Coronary artery (tissue), 2 donors: ENCODE measurements around the gene PROSER3.

ENCODE experiments used
- DNase-seq: peaks from one replicate; pipeline ENCODE4 v3.0.0-alpha.2; 2017; ENCODE audit warnings: low spot score
- H3K27ac ChIP-seq, 2 donors: fragments of 200-600 bp; sonication (generic); one replicate each; pipeline ENCODE4 v1.5.1; 2016 to 2019
- H3K4me3 ChIP-seq: fragments of 200-600 bp; sonication (generic); 2 replicates; pipeline ENCODE4 v1.5.1; 2016; ENCODE audit warnings: mild to moderate bottlenecking, moderate library complexity
- TF ChIP-seq, protein P1 (sequence below): fragments of 200-600 bp; sonication (generic); IDR thresholded peaks from one replicate; pipeline ENCODE4 v1.5.1; 2019; ENCODE audit warnings: antibody characterized with exemption

The PROSER3 gene

GRCh38 chr19:35745328-35746086, 12.5 kb upstream of the PROSER3 start, which contains the start of the genes PSENEN and U2AF1L4:
Gene PSENEN, plus strand, starts transcription at chr19:35745651. Its CDS starts 280 bp downstream, at chr19:35745931.
Gene U2AF1L4, minus strand, starts transcription at chr19:35745418. Its CDS starts 27 bp downstream, at chr19:35745391.
- peak within 1 kb of the TSS; percentile 87 for H3K4me3 ChIP-seq
- TF ChIP-seq, protein P1, sequence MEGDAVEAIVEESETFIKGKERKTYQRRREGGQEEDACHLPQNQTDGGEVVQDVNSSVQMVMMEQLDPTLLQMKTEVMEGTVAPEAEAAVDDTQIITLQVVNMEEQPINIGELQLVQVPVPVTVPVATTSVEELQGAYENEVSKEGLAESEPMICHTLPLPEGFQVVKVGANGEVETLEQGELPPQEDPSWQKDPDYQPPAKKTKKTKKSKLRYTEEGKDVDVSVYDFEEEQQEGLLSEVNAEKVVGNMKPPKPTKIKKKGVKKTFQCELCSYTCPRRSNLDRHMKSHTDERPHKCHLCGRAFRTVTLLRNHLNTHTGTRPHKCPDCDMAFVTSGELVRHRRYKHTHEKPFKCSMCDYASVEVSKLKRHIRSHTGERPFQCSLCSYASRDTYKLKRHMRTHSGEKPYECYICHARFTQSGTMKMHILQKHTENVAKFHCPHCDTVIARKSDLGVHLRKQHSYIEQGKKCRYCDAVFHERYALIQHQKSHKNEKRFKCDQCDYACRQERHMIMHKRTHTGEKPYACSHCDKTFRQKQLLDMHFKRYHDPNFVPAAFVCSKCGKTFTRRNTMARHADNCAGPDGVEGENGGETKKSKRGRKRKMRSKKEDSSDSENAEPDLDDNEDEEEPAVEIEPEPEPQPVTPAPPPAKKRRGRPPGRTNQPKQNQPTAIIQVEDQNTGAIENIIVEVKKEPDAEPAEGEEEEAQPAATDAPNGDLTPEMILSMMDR = no peak
- DNase-seq = peak; percentile 98
- peak within 1 kb of the TSS; percentile 99 to 100 for H3K27ac ChIP-seq

DNA sequence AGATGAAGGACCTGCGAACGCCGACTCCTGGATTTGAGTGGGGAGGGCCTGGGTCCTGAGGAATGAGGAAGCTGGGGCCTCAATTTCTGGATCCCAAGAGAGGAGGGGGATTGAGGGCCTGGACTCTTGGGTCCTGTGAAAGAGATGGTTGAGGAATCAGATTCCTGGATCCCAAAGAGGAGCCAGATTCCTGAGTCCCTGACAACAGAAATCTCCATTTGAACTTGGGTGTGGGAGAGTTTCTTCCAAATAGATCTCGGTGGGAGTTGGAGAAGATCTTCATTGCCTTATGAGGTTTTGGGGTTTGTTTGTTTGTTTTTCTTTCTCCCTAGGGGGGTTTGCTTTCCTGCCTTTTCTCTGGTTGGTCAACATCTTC, 11.9 kb upstream of the PROSER3 start:
- H3K4me3 ChIP-seq = peak overlapping the region; percentile 87
- TF ChIP-seq, protein P1 = no peak
- DNase-seq = no peak
- H3K27ac ChIP-seq = peak overlapping the region; percentile 84 to 100

- TF ChIP-seq, protein P1 = no peak
- DNase-seq = no peak
- Histone ChIP-seq H3K4me3 (peak overlapping the region; percentile 87), H3K27ac (peak overlapping the region in 1 of 2 donors; percentile 5)
These were observed 11.4 kb upstream of the PROSER3 start for GRCh38 chr19:35746531-35746930.

GRCh38 chr19:35748106-35749020, 9.6 kb upstream of the PROSER3 start, which contains the start of gene LIN37:
Gene LIN37, plus strand, starts transcription at chr19:35748576. Its CDS starts 149 bp downstream, at chr19:35748725.
- peak within 1 kb of the TSS; percentile 90 for H3K4me3 ChIP-seq
- peak; percentile 100 for DNase-seq
- H3K27ac ChIP-seq = peak within 1 kb of the TSS; percentile 82 to 88
- TF ChIP-seq, protein P1 = no peak

DNA sequence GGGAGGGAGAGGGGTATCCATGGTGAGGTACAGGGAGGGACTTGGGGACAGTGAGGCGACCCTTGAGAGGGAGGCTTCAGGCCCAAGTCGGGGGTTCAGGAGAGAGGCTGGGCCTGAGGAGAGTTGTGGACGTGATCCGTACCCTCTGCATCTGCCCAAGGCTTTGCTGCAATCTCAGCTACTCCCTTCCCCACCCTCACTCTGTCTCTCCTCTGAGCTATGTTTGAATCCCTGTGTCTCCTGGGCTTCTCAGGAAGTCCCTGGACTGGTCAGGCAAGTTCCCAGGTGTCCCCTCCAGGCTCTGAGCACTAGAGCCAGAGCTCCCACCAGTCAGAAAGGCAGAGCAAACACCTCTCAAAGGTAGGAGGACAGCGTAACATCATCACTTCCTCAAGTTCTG, 7.8 kb upstream of the PROSER3 start:
- TF ChIP-seq, protein P1 = no peak
- Histone ChIP-seq H3K27ac (peak overlapping the region in 1 of 2 donors; percentile 31), H3K4me3 (no peak overlapping the region)
- no peak for DNase-seq

GRCh38 chr19:35751839-35752745, 5.9 kb upstream of the PROSER3 start:
- no peak for DNase-seq
- Histone ChIP-seq H3K4me3 (no peak overlapping the region), H3K27ac (peak overlapping the region in 1 of 2 donors; percentile 9)
- TF ChIP-seq, protein P1 = no peak
